Muscle of arm (tissue), 12 donors: ENCODE measurements around the gene KCNJ15. TPM values are rescaled to one million over a fixed set of nuclear protein-coding genes. Genes with fewer than 3 reads are reported as not detected.

Experiments
- DNase-seq: peaks from one replicate; pipeline ENCODE4 v3.0.0-alpha.2; 2013
- polyA plus RNA-seq, 12 donors: library from polyadenylated mRNA; unstranded; fragments of 120-200 nt; gene quantifications; one replicate each; pipeline ENCODE4 v1.2.1, GENCODE V29; 2013; ENCODE audit not compliant: insufficient read length in 12 of 12

The KCNJ15 gene
- polyA plus RNA-seq, 12 donors: 0.26 to 3.1 (median 0.92) TPM; not detected in 2

DNA sequence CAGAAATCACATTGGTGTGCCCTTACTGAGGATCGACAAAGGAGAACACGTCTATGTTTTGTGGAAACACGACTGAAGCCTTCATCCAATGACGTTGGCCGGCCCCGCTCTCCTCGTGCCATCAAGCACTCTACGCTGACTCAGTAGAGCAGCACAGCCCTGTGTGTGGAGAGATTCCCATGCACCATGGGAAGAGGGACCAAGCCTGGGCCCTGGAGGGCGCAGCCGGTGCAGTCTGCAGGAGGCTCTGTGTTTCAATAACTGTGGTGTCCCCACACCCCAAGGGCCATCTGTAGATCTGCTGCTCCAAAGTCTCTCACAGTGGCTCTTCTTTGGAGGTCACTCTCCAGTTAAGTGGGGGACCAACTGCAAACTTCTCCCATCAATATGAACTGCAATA, 97.4 kb downstream of the KCNJ15 start:
- DNase-seq: no peak

DNA sequence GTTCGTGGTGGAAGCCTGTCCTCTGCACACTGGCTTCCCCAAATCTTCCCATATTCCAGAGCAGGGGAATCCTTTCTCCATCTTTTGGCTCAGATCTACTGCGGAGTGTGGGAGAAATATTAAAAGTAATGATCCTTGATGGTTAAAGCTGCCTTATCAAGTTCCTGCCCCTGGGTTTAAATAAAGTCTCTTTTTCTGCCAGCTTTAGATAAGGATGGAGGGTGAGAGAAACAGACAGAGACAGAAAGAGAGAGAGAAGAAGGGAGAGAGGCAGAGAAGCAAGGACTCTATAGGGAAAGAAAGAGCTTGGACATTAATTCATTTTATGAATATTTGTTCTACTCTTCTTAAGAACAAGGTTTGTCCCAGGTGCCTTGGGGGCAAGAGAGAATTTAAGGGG, 98.0 kb downstream of the KCNJ15 start:
- no peak for DNase-seq

DNA sequence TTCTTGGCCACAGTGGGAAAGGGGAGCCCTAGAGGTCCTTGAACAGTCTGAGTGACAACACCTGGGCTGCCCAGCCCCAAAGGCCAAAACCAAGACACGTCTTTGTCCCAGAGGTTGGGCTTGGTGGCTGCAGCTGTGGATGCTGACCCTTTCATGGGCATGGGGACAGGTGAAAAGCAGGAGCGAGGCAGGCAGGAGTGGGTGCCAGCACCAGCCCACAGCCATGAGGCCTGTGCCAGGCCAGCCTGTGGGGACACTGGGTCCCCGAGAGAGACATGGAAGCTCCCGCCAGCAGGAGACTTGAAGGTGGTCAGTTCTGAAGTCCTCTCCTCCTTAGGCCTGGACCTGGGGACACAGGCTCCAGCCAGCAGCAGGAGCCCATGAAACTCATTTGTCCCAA, 98.6 kb downstream of the KCNJ15 start:
- DNase-seq: no peak

DNA sequence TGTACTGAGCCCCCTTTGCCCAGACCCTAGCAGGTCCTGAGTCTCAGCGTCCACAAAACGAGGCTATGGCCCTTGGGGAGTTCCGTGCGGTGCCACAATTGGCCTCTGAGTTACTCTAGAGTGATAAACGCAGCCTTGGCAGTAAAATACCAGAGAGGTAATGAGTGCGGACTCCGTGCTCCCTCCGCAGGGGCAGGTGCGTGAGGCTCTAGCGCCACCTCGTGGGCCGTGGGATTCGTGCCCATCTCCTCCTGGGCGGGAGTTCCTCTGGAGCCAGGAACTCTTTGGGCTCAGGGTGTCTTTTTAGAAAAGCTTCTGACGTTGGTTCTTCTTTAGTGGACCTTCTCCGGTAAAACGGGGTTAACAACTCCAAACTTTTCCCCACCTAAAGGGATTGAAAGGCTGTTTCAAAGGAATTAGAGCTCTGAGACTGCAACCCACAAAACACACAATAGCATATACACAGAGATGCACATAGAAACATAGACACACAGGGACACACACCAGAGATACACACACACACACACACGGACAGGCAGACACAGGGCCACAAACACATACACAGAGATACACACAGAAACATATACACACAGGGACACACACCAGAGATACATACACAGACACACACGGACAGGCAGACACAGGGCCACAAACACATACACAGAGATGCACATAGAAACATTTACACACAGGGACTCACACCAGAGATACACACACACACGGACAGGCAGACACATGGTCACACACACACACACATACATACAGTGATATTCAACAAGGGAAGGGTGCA, 99.4 kb downstream of the KCNJ15 start:
- DNase-seq: peak; percentile 83

Other genes with a start within 250 kb of the KCNJ15 start
- 10 to 100 TPM in 11 of 12 donors, not detected in 1; 14.2 to 34.0 (median 18.8) TPM for gene ERG, start 241.5 kb downstream of the KCNJ15 start, polyA plus RNA-seq